KMS-11 (cell line): Measurements from ENCODE around the gene FAM72A.
A peak's percentile ranks its signal among the peaks of the same experiment; 100 is the strongest.
"Not testable (repeated sequence)": the region's sequence is repeated elsewhere in the genome, so short reads cannot be mapped to it uniquely, and the experiment has no call there.

Experiments used
- H2AFZ ChIP-seq: fragments of 200-600 bp; sonication (generic); 2 replicates; pipeline ENCODE4 v1.6.1; 2016; ENCODE audit warnings: antibody characterized with exemption, mixed run types, low read depth
- H3K27ac ChIP-seq: fragments of 200-600 bp; sonication (generic); 2 replicates; pipeline ENCODE4 v1.6.1; 2016; ENCODE audit warnings: mild to moderate bottlenecking, mixed run types
- H3K27me3 ChIP-seq: fragments of 200-600 bp; sonication (generic); 2 replicates; pipeline ENCODE4 v1.6.1; 2017; ENCODE audit warnings: mild to moderate bottlenecking, low read depth, mixed run types, moderate library complexity; ENCODE audit not compliant: insufficient read depth
- H3K36me3 ChIP-seq: fragments of 200-600 bp; sonication (generic); 2 replicates; pipeline ENCODE4 v1.6.1; 2017; ENCODE audit warnings: mild to moderate bottlenecking, mixed run types; ENCODE audit not compliant: insufficient read depth
- H3K4me1 ChIP-seq: fragments of 200-600 bp; sonication (generic); 2 replicates; pipeline ENCODE4 v1.6.1; 2016; ENCODE audit warnings: mild to moderate bottlenecking, low read depth, mixed run types; ENCODE audit not compliant: poor library complexity, severe bottlenecking
- H3K4me2 ChIP-seq: fragments of 200-600 bp; sonication (generic); 2 replicates; pipeline ENCODE4 v1.7.0; 2016; ENCODE audit warnings: mild to moderate bottlenecking, mixed run types
- H3K4me3 ChIP-seq: fragments of 200-600 bp; sonication (generic); IDR thresholded peaks from 2 replicates; pipeline ENCODE4 v1.6.1; 2017; ENCODE audit warnings: low read depth, low read length, mixed read lengths; ENCODE audit not compliant: insufficient read depth
- H3K79me2 ChIP-seq: fragments of 200-600 bp; sonication (generic); 2 replicates; pipeline ENCODE4 v1.6.1; 2016; ENCODE audit warnings: low read depth, mixed run types; ENCODE audit not compliant: insufficient read depth
- H3K9ac ChIP-seq: fragments of 200-600 bp; sonication (generic); 2 replicates; pipeline ENCODE4 v1.6.1; 2016; ENCODE audit warnings: mild to moderate bottlenecking, mixed run types
- H4K20me1 ChIP-seq: fragments of 200-600 bp; sonication (generic); 2 replicates; pipeline ENCODE4 v1.6.1; 2016; ENCODE audit warnings: mild to moderate bottlenecking, mixed run types; ENCODE audit not compliant: insufficient read depth

Gene FAM72A

DNA sequence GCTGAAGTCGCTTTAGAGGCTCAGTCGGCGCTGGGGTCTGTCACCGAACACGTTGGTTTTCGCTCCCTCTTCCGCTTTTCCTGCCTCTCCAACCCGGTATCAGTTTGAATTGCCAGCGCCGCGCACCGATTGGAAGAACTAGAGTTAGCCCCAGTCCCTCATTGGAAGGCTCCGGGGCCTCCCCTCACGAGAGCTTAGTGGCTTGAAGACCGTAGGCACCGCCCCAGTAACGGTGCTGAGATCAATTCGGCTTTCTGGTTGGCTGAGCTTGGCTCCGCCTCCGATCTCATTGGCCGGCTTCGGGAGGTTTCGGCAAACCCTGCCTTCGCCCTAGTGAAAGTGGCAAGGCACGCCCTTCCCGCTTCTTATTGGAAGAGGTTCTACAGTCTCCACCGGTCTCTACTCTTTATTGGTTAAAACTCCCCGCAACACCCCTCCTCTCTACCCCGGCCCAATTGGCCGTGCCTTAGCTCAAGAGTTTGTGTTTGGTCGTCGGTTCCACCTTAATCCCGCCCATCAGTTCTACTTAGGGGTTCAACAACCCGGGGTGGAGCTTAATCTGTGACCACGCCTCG, at the start of gene FAM72A:
FAM72A (minus strand) TSS at position 51 of the 575 bp plus-strand sequence. CDS start 814 bp downstream, outside the sequence.
- H3K4me3 ChIP-seq, H3K36me3 ChIP-seq, H4K20me1 ChIP-seq, H3K4me1 ChIP-seq, H3K4me2 ChIP-seq, H3K27ac ChIP-seq, H3K27me3 ChIP-seq, H3K79me2 ChIP-seq, H2AFZ ChIP-seq: not testable (repeated sequence)
- H3K9ac ChIP-seq: peak within 1 kb of the TSS; percentile 22; the same call in 1 of the 2 replicates

DNA sequence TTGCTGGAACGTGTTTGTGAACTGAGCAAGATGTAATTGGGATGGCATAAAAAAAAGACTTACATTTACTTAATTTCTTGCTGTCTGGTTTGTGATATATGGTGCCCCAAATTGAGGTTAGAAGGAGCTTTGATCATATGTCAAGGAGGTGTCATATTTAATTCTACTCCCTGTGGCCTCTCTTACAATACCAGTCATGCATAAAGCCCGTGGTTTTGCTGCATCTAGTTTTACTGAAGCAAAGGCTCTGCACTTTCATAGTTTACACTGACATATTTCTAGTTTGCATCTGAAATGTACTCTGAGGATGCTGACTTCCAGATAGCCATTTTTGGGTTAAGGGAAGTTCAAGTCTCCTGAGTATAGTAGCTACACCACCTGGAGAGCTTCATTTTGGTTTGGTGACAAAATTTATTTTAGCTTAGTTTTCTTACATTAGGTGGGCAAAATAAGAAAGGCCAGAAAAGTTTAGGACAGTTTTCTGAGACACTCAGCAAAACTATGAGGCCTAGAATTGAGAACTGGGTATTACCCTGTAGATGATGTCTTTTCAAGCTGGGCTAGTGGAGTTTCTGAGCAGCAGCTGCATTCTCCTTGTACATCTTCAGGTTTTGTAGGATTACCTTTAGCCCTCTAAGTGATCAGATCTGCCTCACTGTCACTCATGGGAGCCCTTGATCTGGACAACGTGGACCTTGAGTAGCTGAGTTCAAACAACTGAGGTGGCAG, 48.5 kb upstream of the FAM72A start:
- Histone ChIP-seq H3K4me1 (peaks cover 18% of the 10 kb centered on the region), H3K27ac (peak overlapping the region; percentile 60; the same call in 1 of the 2 replicates)
- H3K27me3 ChIP-seq, H4K20me1 ChIP-seq, H2AFZ ChIP-seq, H3K9ac ChIP-seq, H3K79me2 ChIP-seq, H3K4me3 ChIP-seq, H3K4me2 ChIP-seq, H3K36me3 ChIP-seq: not testable (repeated sequence)

DNA sequence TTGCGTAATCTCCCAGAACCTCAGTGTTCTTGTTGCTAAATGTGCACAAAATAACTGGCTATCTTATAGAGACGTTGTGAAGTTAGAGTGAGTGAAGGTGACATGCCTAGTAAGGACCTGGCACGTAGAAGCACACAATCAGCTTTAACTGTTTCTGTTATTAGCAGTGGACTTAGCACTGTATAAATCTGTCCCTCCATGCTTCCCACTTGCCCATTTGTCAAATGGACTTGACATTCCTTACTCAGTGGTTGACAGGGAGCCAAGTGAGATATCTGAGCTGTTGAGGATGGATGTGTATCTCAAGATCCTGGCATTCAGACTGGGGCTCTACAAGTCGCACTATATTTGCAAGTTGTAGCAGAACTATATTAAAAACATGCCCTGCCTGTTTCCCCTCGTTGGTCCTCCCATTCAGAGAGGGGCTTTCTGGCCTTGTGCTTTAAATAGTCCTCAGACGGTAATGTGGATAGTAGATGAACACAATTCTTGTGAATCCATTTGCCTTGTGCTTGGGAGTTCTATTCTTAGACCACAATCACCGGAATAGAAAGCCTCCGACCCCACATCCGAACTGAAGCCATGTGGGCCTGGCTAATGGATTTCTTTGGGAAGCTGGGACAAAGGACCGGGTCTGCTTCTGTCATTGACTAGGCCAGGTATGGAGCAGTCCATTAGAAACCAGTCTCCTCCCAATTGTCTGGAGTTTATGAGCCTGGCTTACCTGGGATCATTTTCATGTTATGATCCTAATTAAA, 43.7 kb upstream of the FAM72A start:
- not testable (repeated sequence) for H3K36me3 ChIP-seq, H3K4me3 ChIP-seq, H2AFZ ChIP-seq, H3K4me2 ChIP-seq, H4K20me1 ChIP-seq, H3K79me2 ChIP-seq, H3K9ac ChIP-seq, H3K27ac ChIP-seq, H3K27me3 ChIP-seq
- peaks cover 15% of the 10 kb centered on the region for H3K4me1 ChIP-seq

DNA sequence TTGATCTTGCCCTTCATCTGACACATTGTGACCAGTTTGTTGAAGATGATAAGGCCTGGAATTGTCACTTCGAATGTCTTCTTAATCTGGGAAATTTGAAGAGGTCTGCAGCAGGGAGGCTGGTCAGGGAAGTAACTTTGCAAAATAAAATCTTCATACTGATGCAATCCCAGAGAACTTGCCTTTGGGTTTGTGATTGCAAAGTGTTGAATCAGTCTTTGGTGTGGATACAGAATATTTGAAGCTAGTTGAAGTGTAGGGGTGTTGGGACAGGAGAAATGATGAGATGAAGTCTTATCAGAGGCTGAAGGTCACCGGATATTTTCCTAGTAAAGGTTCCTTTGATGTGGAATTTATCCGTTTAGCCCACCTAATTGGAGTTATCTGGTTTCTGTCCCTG, 42.8 kb upstream of the FAM72A start:
- not testable (repeated sequence) for H3K27me3 ChIP-seq, H3K9ac ChIP-seq, H4K20me1 ChIP-seq, H3K27ac ChIP-seq, H3K79me2 ChIP-seq, H2AFZ ChIP-seq, H3K36me3 ChIP-seq, H3K4me3 ChIP-seq, H3K4me2 ChIP-seq
- H3K4me1 ChIP-seq: peaks cover 14% of the 10 kb centered on the region

DNA sequence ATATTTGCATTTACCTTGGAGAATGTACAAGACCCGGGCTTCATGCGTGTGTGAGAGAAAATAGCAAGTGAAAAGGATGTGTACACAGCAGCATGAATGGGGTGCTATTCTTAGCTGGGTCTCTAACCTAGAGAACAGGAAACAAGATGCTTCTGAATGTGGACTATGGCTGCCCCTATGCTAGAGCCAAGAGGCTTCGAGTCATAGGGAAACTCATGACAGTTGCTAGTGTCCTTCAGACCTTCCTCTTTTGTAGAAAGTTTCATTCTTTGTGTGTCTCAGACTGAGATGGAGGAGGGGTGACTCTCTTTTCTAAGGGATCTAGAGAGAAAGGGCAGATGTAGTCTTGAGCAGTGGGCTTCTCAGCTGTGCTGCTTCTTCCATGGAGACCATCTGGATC, 40.7 kb upstream of the FAM72A start:
- Histone ChIP-seq H3K4me2 (peak overlapping the region; percentile 22; the same call in 1 of the 2 replicates), H3K4me1 (peaks cover 29% of the 10 kb centered on the region)
- not testable (repeated sequence) for H3K9ac ChIP-seq, H3K27ac ChIP-seq, H3K79me2 ChIP-seq, H3K36me3 ChIP-seq, H2AFZ ChIP-seq, H3K27me3 ChIP-seq, H3K4me3 ChIP-seq, H4K20me1 ChIP-seq

DNA sequence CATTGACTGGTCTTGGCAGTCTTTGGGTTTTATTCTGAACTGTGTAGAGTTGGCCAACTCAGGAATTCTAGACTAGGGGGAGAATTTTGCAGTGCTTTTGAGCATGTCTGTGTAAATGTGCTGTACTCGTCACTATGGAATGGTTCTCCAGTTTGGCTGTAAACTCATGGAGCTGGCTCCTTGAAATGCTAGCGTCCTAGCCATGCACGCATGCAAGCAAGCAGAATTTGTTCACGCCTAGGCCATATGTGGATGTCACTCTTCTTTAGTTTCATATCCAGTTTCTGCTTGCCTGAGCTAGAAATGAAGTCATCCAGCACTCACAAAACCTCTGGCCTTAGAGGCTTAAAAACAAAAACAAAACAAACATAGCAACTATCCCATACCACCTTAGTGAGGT, 37.6 kb upstream of the FAM72A start:
- H3K4me2 ChIP-seq, H3K36me3 ChIP-seq, H2AFZ ChIP-seq, H3K79me2 ChIP-seq, H4K20me1 ChIP-seq, H3K27me3 ChIP-seq, H3K4me3 ChIP-seq, H3K9ac ChIP-seq: not testable (repeated sequence)
- peak overlapping the region; percentile 45; the same call in 1 of the 2 replicates for H3K27ac ChIP-seq
- peaks cover 34% of the 10 kb centered on the region for H3K4me1 ChIP-seq

DNA sequence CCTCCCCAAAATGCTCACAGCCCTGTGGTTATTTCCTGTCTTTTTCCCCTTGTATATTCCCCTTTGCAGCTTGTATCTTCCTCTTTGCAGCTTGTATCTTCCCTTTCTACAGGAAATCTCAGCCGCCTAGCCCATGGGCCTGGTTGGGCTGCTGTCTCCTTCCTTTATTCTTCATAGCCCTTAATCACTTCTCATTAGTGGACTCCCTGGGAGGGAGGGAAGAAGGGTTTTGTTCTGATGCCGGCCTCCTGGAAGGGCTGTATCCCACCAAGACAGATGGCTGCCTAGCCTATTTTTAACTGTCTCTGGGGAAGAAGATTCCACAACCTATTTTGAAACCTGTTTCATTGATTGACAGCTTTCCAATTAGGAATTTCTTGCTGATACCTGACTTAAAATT, 32.6 kb upstream of the FAM72A start:
- H3K36me3 ChIP-seq, H3K9ac ChIP-seq, H2AFZ ChIP-seq, H3K79me2 ChIP-seq, H4K20me1 ChIP-seq, H3K4me3 ChIP-seq, H3K27ac ChIP-seq, H3K4me2 ChIP-seq, H3K27me3 ChIP-seq: not testable (repeated sequence)
- H3K4me1 ChIP-seq: peaks cover 21% of the 10 kb centered on the region

DNA sequence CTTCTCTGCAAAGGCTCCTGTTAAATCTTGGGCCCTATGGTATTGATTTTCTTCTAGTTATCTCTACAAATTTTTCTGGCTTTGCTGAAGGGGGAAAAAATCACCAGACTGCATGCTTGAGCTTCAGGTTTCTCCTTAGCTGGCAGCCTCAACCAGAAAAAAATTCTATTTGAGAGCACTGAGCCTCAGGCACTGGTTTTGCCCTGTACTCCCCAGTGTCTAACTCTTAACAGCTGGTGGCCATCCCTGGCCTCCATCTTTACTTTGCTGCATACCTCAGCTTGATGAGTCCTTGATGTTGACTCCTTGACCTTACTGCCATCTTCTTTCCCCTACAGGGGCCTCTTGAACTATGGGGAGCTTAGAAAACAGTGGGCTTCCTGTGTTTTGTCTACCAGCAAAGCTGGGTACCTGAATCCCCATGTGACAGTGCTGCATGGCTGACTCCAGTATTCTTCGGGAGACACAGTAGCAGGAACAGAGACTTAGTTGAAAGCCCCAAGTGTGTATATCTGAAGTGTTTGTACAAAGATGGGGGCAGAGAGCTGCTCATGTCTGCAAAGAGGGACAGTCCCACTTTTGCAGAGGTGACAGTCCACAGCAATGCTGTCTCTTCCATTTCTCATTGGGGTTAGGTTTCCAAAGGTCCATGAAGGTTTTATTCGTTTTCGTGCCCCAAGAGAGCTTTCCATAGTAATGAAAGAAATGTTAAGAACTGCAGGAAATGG, 31.7 kb upstream of the FAM72A start:
- H3K79me2 ChIP-seq, H2AFZ ChIP-seq, H3K4me2 ChIP-seq, H3K27ac ChIP-seq, H4K20me1 ChIP-seq, H3K27me3 ChIP-seq, H3K36me3 ChIP-seq, H3K9ac ChIP-seq, H3K4me3 ChIP-seq: not testable (repeated sequence)
- peaks cover 12% of the 10 kb centered on the region for H3K4me1 ChIP-seq

DNA sequence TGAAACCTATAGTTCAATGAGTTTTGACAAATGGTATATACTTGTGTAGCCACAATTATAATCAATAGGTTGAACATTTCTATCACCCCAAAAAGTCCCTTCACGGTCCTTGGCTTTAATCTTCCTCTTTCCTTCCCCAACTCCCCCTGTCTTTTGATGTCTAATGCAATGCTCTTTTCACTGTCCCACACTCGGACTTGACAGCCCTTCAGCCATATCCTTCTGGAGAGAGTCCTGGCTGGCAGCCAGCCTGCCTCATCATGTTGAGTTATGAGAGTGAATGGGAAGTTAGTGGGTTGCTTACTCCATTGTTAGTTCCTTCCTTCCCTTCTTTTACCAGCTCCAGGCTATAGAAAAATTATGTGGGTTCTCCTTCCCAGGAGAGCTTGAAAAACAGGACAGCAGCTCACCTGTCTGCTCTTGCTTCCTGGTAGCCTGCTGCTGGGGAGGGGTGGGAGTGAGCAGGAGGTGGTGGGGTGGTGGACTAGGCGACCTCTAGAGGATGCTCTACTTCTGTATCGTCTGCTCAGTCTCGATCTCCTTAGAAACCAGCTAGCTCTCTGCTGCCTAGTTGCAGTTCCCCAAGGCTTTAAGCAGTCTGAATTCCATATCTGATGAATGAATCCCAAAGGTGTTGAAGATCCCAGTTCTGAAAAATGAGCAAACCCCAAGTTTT, 30.5 kb upstream of the FAM72A start:
- H3K4me1 ChIP-seq, H3K4me3 ChIP-seq, H3K4me2 ChIP-seq, H3K36me3 ChIP-seq, H3K9ac ChIP-seq, H3K27ac ChIP-seq, H4K20me1 ChIP-seq, H3K27me3 ChIP-seq, H2AFZ ChIP-seq, H3K79me2 ChIP-seq: not testable (repeated sequence)
